Islet of Langerhans (tissue), 1 donor: ENCODE results near the gene MROH8.

Experiments
- FAIRE-seq: peaks from one replicate; lab custom pipeline; 2011; peaks lifted over from hg19 to GRCh38; lab: Jason Lieb, UNC

The MROH8 gene

DNA sequence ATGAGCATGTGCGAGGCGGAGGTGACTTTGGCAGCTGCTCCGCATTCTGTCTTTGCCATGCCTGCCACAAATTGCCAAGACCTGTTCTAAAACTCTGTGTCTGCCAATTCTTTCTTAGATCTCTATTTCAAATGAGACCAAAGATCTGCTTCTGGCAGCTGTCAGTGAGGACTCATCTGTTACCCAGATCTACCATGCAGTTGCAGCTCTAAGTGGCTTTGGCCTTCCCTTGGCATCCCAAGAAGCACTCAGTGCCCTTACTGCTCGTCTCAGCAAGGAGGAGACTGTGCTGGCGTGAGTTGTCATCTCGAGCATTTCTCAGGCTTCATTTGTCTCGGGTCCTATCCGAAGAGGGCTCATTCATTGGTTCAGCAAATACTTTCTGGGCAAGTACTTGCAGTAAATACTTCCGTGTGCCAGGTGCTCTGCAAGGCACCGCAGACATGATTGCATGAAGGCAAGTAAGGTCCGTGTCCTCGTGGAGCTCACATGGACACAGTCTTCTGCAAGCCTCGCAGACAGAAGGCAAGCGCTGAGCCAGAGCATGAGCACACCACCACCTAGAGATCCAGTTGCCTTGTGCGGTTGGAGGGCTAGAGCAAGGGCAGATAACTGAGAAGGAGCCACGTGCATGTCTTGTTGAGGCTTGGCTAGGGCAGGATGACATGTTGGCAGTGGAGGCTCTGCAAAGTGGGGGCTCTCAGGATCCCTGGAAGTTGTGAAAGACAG, 19.7 kb upstream of the MROH8 start:
- FAIRE-seq = no peak

DNA sequence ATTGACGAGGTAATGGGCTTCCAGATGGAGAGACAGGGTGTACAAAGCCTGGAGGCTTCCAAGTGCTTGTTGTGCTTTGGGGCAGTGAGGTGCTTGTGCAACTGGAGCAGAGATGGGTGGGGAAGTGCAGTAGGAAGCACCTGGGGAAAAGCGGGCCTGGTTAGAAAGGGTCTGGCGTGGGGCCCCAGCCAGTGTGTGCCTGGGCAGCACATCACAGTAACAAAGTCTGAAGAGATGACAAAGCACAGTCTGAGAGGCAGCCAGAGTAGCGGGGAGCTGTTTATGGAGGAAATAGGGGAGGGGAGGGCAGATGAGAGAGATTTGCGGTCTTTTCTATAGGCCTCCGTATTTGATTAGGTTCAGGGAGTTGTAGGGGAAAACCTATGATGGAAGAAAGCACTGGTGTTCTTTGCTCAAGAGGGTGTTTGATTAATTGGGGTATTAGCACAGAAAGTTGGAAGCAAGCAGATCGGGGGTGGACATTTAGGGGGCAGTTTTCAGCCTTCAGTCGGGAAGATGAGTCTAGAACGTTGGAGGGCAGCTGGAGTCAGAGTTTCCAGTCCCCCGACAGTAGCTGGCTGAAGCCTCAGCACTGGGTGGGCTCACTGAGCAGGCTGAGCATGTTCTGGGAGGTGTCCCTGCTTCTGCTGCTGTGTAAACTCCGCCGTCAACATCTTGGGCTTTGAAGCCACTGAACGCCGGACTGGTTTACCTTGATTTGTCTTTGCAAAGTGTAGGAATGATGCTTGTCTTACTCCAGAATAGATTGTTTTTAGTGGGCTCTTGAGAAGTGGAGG, 15.5 kb upstream of the MROH8 start:
- no peak for FAIRE-seq

- no peak for FAIRE-seq
Measured at GRCh38 chr20:37193821-37194220, 14.5 kb upstream of the MROH8 start.

DNA sequence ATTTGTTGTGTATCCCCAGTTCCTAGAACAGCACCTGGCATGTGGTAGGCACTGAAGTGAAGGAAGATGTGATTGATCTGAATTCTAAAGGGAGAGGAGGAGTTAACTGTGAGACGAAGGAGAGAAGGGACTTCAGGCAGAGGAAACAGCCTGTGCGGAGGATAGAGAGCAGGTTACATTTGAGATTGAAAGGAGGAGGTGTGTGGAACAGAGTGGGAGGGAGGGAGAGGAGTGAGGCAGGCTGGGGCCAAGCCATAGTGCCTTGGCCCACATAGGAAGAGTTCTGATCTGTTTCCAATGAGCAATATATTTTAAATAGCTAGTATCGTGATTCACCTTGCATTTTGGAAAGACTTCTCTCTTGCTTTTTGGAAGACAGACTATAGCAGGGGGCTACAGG, 13.9 kb upstream of the MROH8 start:
- no peak for FAIRE-seq

- no peak for FAIRE-seq
Measured at GRCh38 chr20:37192137-37192854, 12.9 kb upstream of the MROH8 start.

GRCh38 chr20:37190354-37191112, 11.2 kb upstream of the MROH8 start:
- FAIRE-seq = peak; percentile 68

- no peak for FAIRE-seq
Measured at GRCh38 chr20:37189416-37190016, 10.2 kb upstream of the MROH8 start.

- FAIRE-seq = no peak
Measured at GRCh38 chr20:37188787-37189186, 9.4 kb upstream of the MROH8 start.

DNA sequence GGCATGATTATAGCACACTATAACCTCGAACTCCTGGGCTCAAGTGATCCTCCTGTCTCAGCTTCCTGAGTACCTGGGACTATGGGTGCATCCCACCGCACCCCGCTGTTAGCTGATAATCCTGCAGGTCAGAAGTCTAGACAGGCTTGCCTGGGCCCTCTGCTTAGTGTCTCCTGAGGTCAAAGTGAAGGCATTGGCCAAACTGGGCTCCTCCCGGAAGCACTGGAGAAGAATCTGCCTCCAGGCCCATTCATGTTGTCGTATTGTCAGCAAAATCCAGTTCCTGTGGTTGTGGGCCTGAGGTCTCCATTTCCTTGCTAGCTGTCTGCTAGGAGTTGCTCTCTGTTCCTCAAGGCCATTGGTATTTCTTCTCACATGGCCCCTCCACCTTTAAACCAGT, 6.3 kb upstream of the MROH8 start:
- FAIRE-seq = no peak

GRCh38 chr20:37179683-37180524, 556 bp upstream of the MROH8 start:
- FAIRE-seq = no peak

GRCh38 chr20:37172836-37173235, 6.5 kb downstream of the MROH8 start:
- no peak for FAIRE-seq

GRCh38 chr20:37166867-37167266, 12.5 kb downstream of the MROH8 start:
- FAIRE-seq = no peak

DNA sequence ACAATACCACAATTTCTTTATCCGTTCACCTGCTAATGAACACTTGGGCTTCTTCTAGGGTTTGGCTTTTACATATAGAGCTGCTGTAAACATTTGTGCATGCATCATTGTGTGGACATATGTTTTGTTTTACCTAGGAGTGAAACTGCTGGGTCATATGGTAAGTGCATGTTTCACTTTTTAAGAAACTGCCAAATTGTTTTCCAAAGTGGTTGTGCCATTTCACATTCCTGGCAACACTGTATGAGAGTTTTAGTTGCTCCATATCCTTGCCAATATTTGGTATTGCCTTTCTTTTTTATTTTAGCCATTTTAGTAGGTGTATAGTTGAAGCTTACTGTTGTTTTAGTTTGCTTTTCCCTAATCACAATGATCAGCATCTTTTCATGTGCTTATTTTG, 14.3 kb downstream of the MROH8 start:
- no peak for FAIRE-seq

DNA sequence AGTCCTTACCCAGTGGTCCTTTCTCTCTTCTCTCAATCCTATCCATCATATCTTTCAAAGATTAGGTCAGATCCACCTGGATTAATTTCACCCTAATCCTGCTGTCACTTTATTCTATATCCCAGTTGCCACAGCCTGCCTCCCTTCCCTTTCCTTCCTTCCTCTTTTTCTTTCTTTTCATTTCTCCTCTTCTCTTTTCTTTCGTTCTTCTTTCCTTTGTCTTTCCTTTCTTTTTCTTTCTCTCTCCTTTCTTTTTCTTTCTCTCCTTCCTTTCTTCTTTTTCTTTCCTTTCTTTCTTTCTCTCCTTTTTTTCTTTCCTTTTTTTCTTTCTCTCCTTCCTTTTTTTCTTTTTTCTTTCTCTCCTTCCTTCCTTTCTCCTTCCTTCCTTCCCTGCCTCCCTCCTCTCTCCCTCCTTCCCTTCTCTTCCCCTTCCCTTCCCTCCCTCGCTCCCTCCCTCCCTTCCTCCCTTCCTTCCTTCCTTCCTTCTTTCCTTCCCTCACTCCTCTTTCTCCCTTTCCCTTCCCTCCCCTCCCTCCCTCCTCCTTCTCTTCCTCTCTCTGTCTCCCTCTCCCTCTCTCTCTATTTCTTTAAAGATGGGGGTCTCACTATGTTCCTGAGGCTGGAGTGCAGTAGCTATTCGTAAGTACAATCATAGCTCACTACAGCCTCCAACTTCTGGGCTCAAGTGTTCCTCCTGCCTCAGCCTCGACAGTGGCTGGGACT, 15.4 kb downstream of the MROH8 start:
- no peak for FAIRE-seq

DNA sequence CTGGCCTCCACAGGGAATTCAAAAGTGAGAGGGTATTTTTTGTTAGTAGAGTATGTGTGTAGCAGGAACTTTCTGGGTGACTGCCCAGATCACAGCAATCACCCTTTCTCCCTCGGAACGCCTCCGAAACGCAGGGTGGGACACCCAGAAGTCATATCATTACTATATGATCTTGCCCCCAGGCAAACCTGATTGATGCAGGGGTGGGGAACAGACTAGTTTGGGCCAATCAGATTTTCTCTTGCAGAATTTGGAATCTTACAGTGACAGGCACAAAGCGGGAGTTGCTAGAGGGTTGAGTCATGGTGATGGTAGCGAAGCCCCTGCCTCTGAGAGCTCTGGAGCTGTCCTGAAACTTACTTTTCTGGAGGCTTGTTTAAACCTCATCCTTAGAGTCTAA, 16.7 kb downstream of the MROH8 start:
- FAIRE-seq = no peak

DNA sequence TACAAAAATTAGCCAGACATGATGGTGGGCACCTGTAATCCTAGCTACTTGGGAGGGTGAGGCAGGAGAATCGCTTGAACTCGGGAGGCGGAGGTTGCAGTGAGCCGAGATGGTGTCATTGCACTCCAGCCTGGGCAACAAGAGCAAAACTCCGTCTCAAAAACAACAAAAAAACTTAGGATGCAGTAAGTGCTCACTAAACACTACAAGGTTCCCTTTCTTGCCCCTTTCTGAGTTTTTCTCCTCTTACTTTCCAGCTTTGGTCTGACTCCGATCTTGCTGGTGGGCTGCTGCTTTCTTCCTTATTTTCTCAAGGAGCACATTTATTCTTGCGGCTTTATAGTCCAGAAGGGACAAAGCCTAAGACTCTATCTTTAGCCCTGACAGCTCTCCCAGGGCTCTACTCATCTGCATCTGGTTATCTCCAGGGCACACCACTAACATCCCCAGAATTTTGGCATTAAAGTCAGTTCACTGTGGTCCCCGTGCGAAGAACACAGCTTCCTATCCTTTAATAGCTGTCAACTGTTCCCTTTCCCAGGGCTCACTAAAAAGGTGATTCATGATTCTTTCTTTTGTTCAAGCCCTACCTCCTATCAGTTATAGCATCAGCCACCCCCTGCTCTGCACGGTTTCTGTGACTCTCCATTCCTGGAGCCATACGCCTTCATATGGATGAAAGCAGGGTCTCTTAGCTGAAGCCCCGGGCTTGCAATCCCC, 17.4 kb downstream of the MROH8 start:
- FAIRE-seq = no peak

DNA sequence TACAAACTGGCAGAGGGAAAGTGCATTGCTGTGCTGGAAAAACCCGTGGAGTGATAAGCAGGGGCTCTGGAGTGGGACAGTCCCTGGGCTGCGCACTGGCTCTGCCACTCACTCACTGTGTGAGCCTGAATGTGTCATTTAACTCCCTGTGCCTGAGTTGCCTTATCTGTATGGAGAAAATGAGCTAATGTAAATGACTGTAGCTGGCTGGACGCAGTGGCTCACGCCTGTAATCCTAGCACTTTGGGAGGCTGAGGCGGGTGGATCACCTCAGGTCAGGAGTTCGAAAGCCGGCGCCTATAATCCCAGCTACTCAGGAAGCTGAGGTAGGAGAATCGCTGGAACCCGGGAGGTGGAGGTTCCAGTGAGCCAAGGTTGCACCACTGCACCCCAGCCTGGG, 18.7 kb downstream of the MROH8 start:
- FAIRE-seq = no peak

- no peak for FAIRE-seq
Measured at GRCh38 chr20:37158248-37158647, 21.1 kb downstream of the MROH8 start.

DNA sequence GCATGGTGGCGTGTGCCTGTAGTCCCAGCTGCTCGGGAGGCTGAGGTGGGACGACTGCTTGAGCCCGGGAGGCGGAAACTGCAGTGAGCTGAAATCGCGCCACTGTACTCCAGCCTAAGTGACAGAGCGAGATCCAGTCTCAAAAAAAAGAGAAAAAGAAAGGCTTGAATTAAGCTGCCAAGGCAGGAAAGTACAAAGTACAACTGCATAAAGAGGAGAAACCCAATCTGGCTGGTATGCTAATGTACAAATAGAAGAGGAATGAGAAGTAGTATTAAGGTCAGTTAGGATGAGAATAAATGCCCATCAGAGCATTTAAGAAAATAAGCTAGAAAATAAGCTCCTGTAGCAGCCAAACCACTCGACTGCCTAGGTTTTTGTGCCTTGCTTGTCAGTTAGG, 23.4 kb downstream of the MROH8 start:
- no peak for FAIRE-seq
